HG03045 (cell line): Measurements from ENCODE around the gene ZNF407.

ENCODE experiments used
- ATAC-seq: cut with Tn5 transposase; IDR thresholded peaks from one replicate; pipeline ENCODE4 v1.9.1; 2021; ENCODE audit warnings: mild to moderate bottlenecking, moderate library complexity; ENCODE audit not compliant: unreplicated experiment

ZNF407 gene

DNA sequence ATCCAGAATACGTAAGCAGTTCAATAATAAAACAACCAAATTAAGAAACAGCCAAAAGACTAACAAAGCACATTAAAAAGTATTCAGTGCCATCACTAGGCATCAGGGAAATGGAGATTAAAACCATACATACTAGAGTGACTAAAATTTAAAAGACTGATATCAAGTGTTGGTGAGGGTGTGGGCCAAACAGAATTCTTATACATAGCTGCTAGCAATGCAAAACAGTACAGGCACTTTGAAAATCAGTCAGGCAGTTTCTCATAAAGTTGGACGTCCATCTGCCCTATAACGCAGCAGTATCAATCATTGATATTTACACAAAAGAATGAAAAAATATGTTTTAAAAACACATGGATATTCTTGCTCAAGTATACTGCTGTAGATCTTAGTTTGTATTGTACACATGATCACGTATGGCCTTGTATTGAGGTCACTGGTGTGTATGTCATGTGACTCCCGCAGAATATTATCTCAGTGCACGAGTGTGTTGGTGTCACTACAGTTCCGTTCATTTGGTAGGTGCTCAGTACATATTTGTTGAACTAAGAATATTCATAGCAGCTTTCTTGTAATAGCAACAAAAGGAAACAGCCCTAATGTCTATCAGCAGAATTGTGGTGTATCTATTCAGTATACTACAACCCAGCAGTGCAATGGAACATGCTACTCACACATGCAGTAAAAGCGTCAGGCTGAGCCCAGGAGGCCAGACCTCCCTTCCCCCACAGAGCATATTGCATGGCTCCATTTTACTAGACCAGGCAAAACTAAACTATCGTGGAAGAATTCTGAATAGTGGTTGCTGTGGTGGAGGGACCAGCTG, 28.6 kb downstream of the ZNF407 start:
- ATAC-seq = no peak

DNA sequence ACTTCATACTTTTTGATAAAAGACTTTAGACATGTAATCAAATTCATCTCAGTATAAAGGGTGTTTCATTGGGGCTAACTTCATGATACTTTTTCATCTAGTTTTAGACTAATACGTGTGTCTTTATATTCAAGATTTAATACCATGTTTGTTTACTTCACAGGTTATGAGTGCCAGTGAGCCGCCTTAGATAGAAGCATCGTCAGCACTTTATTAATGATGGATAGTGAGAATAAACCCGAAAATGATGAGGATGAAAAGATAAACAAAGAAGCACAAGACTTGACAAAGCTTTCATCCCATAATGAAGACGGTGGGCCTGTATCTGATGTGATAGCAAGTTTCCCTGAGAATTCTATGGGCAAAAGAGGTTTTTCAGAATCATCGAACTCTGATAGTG, 33.1 kb downstream of the ZNF407 start:
- ATAC-seq = no peak

DNA sequence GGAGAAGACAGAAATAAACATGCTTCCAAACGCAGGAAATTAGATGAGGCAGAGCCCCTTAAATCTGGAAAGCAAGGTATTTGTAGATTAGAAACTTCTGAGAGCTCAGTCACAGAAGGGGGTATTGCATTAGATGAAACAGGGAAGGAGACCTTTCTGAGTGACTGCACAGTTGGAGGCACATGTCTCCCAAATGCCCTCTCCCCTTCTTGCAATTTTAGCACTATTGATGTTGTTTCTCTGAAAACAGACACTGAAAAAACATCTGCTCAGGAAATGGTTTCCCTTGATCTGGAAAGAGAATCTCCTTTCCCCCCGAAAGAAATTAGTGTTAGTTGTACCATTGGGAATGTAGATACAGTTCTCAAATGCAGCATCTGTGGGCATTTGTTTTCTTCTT, 33.5 kb downstream of the ZNF407 start:
- no peak for ATAC-seq

DNA sequence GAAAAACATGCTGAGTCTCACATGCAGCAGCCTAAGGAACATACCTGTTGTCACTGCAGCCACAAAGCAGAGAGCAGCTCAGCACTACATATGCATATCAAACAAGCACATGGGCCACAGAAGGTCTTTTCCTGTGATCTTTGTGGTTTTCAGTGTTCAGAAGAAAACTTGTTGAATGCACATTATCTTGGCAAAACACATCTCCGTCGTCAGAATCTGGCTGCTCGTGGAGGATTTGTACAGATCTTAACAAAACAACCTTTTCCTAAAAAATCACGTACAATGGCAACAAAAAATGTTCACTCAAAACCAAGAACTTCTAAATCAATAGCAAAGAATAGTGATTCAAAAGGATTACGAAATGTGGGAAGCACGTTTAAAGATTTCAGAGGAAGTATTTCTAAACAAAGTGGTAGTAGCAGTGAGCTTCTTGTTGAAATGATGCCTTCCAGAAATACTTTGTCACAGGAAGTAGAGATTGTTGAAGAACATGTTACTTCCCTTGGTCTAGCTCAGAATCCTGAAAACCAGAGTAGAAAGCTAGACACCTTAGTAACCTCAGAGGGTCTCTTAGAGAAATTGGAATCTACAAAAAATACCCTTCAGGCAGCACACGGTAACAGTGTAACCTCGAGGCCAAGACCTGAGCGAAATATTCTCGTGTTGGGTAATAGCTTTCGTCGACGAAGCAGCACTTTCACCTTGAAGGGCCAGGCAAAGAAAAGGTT, 34.1 kb downstream of the ZNF407 start:
- no peak for ATAC-seq

DNA sequence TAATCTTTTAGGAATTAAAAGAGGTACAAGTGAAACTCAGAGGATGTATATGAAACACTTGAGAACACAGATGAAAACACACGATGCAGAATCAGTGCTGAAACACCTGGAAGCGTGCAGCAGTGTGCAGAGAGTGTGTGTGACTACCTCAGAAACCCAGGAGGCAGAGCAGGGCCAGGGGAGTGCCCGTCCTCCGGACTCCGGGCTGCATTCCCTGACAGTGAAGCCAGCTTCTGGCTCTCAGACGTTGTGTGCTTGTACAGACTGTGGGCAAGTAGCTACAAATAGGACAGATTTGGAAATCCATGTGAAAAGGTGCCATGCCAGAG, 34.6 kb downstream of the ZNF407 start:
- ATAC-seq = no peak

DNA sequence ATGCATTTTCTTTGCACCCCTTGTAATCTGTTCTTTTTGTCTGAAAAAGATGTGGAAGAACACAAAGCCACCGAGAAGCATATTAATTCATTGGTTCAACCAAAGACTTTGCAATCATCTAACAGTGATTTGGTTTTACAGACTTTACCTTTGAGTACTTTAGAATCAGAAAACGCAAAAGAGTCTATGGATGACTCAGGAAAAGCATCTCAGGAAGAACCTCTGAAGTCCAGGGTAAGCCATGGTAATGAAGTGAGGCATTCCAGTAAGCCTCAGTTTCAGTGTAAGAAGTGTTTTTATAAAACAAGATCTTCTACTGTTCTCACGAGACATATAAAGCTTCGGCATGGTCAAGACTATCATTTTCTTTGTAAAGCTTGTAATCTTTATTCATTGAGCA, 35.2 kb downstream of the ZNF407 start:
- no peak for ATAC-seq

DNA sequence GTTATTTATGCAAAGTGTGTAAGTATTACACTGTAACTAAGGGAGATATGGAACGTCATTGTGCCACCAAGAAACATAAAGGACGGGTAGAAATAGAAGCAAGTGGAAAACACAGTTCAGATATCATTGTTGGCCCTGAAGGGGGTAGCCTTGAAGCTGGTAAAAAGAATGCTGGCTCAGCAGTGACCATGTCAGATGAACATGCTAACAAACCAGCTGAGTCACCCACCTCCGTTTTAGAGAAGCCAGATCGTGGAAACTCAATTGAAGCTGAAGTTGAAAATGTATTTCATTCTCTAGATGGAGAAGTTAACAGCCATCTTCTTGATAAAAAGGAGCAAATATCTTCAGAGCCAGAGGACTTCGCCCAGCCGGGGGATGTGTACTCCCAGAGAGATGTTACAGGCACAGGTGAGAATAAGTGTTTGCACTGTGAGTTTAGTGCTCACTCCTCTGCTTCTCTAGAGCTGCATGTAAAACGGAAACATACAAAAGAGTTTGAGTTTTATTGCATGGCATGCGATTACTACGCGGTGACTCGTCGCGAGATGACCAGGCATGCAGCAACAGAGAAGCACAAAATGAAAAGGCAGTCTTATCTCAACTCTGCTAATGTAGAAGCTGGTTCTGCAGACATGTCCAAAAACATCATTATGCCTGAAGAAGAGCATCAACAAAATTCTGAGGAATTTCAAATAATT, 36.1 kb downstream of the ZNF407 start:
- no peak for ATAC-seq

DNA sequence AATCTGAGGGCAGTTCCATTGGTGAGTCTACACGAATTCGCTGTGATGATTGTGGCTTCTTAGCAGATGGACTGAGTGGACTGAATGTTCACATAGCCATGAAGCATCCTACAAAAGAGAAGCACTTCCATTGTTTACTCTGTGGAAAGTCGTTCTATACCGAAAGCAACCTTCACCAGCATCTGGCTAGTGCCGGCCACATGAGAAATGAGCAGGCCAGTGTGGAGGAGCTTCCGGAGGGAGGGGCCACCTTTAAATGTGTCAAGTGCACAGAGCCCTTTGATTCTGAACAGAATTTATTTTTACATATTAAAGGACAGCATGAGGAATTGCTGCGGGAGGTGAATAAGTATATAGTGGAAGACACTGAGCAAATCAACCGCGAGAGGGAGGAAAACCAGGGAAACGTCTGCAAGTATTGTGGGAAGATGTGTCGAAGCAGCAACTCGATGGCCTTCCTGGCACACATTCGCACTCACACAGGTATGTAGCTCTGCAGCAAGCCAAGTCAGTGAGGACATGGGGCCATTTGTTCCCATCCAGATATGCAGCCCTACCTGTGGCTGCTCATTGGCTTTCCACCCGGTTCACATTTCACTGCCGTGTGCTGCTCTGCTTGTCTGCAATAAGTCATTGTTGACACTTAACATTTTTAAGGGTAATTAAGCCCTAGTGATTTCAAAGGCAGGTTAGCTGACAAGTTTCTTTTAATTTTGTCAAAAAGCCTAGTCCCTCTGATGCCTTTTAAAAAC, 37.7 kb downstream of the ZNF407 start:
- no peak for ATAC-seq

DNA sequence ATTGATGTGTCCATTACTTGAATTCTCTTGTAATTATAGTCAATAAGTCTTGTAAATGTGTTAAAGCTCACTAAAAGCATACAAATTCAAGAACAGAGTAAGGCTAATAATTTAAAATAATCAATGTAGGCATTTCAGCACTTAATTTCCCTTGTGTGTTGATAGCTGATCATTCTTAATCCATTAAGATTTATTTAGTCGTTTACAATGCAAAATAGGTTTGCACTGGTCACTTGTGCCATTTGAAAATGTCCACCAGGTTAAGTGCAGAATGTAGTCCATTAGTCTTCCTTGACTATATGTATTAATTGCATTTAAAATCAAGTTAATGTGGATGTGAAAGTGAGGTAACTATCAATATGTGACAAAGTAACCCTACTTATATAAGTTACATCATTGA, 39.4 kb downstream of the ZNF407 start:
- no peak for ATAC-seq

DNA sequence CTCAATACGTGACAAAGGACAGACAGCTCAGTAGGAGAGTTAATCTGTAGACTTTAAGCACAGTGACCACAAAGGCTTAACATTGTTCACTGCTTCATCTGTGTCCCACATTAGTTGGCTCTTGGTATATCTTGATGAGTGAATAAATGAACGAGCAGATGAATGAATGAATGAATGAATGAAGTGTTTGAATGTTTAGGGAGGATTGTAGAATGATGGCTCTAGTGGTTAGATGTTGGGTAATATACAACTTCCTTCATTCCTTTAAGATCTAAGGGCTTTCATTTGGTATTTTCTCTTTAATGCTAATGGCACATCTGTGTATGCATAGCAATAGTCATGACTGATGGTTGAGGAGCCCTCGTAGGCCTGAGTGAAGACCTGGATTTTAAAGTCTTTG, 40.5 kb downstream of the ZNF407 start:
- no peak for ATAC-seq

DNA sequence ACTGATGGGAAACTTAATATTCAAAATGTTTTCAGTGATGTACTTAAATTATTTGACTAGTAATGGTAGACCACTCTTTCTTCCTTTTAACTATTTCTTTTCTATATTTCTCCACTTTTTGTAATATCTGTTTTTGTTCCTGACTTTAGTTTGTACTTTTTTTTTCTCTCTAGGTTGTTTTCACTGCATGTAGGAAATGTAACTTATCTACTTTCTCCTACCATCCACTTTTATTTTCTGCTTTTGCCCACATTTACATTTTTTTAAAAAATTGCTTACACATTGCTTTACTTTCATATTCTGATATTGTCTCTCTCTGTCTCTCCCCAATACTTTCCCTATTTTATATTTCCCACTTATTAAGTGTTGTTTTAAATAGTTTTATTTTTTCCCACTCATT, 47.0 kb downstream of the ZNF407 start:
- no peak for ATAC-seq

DNA sequence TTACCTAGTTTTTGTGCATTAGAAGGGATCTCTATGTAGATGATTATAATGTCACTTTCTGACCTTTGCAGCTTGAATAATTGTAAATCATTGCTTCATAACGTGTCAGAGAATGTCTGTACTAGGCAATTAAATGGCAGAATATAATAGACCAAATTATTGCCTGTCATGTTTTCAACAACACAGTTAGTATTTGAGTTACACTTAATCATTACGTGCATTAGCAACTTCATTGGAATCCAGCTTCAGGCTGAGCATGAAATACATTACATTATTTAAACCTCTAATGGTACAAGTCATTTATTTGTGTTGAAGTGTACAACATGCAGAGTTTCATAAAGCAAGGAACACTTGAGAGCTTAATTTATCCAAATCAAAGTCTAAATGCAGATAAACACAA, 48.0 kb downstream of the ZNF407 start:
- no peak for ATAC-seq

DNA sequence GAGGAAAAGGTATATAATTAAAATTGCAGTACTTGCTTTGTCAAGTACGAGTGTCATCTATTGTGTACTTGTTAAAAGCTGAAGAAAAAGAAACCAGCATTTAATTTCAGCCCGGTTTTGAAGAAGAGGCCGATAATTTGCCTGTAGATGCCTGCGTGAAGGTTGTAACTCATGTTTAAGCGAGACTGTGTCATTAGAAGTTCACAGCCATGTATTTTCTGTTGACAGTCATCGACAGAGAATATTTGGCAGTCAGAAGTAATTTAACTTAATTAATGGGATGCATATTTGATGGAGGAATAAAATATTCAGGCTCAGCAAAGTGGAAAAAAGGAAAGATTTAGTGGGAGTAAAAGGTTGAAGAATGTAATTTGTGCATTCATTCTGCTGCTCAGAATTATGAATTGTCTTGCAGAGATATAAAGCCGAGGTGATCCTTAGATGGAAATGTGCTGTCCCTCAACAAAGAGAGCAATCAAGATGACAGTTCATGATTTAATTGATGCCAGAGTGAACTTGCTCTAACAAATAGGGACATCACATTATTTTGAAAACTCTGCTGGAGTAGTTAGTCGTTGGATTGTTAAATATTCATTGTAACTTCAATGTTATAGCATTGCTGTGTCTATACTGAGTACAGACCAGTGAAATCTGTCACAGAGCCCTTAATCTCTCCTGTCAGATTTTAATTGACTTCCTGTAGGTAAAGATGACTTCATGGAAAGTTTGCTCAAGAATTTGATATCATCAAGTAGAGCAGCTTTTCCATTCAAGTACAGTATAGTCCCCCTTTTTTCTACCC, 53.9 kb downstream of the ZNF407 start:
- ATAC-seq = no peak

DNA sequence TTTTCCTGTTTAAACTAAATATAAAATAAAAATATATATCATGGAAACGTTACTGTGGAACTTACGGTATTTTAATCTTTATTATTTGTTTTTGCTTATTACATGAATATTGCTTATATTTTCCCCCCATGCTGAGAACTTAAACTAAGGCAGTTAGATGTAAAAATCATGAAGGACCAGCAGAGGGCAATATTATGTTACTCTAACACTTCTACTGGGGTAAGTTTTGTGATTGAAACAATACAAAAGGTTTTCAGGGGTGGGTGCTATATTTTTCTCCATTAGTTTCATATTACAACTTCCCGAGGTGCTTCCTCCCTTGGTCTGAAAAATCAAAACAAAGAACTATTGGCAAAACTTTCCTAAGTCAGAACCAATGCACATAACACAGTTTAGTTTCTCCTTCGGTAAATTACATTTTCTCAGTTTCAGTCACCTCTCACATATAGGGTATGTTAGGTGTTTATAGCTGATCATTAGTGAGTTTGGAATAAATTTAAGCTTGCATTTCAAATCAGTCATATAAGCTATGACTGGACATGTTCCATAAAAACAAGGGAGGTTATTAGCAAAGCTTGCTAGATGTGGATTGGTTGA, 54.8 kb downstream of the ZNF407 start:
- ATAC-seq = no peak

DNA sequence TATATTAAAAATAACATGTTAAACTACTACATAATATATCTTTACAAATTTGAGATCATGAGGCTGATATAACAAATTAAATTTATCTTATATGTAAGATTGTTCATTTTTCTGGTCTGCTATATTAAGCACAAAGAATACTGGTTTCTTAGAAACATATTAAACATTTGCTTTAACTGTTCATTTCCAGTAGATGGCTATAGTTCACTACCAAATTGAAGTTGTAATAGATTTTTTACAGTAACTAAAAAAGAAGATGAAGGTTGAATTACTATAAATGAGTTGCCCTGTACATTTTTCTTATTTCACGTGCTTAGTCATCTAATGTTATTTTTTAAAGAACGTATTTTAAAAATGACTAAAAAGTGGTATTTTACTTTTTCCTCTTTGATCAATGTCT, 57.0 kb downstream of the ZNF407 start:
- no peak for ATAC-seq

DNA sequence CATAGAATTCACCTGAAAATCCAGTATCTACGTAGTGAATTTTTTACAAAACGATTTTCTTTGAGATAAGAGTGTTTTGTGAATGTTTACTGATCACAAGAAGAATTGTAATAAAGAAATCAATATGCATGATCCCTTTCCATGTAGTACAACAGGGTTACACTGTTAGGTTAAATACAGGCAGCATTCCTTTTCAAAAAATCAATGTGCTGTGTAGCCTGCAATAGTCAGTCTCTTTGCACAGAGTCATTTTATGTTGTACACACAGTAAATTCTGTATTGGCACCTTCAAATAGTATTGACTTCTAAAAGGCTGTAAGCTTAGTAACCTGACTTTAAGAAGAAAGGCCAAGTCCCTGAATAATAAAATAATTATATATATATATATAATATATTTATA, 63.3 kb downstream of the ZNF407 start:
- ATAC-seq = no peak

DNA sequence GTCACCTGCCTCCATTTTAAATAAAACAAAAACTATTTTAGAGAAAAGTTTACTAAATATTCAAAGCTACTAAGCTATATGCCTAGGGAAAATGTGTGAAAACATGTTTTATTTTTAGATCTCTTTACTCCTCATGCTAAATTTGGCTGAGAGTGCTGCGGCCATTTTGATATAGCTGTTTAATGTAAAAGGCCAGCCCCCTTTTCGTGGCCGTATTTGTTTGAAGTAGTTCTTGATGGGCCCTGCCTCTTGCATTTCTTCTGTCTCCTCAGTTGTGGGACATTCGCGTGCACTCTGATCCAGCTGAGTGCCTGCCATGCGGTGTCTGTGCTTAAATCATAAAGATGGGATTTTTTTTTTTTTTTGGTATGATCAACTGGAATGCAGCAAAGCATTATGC, 64.0 kb downstream of the ZNF407 start:
- ATAC-seq = no peak

DNA sequence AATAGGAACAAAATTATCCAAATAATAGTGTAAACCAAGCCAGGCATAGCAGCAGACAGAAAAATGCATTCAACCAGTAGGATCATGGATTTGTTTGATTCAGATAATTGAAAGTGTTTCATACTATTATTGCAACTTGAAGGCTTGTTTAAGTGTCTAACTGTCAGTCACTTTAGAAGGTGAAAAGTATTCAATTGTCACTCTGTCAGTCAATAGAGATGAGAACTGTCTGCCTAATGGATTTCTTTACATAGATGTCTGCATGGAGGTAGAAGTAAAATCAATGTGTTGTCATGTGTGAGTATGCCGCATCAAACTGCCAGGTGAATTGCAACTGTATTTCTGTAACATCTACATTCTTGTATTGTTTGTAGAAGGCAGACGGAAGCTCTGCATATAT, 65.0 kb downstream of the ZNF407 start:
- ATAC-seq = no peak

DNA sequence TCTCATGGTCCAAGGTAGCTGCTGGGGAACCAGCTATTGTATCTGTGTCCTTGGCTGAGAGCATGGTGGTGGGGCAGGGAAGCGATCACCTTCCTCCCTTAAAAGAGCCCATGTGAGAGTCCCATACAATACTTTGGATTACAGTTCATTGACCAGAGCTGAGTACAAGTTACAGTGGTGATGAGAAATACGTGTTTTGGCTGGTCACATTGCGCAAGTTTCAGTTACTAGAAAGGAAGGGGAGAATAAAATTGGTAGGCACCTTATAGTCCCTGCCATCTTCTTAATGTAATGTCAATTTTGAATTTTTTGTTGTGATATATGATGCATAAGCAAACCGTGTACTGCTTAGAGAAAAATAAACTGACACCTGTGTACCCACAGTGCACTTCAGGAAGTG, 67.7 kb downstream of the ZNF407 start:
- no peak for ATAC-seq

DNA sequence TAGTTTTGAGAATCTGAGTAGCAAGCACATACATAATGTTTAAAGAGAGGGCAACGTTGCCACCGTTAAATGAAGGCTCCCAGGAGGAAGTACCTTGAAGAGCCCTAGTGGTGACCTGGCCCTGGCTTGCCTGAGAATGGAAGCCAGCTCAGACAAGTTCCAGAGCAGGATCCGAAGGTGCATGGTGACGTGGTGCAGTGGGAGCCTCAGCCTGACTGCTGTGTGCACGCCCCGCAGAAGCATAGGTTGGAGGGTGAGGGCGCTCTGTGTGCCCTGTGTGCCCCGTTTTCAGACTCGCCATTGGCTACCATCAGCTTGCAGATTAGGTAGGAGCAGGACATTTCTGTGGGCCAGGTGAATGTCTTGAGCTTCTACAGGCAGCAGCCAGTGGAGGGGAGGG, 68.2 kb downstream of the ZNF407 start:
- ATAC-seq = no peak
